ENCODE results near the gene HIBCH.

The HIBCH gene

DNA sequence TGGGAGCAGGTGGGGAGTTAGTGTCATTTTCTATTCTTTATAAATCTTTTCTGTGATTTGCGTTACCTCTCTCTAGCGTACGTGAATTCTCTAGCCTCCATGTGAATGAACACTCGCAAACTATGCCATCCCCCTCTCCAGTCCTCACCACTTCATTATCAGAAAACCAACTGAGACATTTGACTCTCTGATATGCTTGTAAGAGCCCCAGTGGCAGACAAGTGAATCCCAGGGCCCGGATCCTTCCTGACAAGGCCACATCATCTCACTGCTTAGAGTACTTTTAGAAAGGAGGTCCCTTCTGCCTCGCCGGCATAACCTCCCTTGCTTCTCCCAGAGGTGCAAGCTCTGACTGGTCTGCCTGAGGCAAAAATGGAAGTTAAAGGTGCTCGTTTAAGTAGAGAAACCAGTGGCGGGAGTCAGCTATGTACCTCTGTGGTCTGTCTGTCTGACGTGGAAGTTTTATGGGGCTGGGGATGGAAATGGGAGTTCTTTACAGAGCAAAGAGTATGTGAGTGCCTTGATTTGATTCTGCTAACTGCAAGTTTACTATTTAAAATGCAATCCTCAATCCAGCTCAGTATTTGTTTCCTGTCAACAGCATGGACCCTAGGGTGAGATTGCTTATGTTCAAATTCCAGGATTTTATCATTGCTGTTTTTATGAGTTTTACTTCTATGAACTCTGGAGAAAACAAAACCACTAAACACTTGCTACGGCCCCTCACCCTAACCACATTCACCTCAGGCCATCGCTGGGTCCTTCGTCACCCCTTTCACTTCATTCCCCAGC, 142.2 kb downstream of the HIBCH start:
- DNase-seq (ENCODE audit: insufficient read length, low spot score) (no peak), FAIRE-seq (no peak)
- TF ChIP-seq PAX5 (IDR thresholded peaks at IDR 0.05; ENCODE audit: insufficient read depth, low read length, severe bottlenecking) (no peak), POLR2AphosphoS5 (IDR thresholded peaks at IDR 0.05; ENCODE audit: low read depth, low read length) (no peak), POU2F2 (IDR thresholded peaks at IDR 0.05; ENCODE audit: low read depth, low read length) (no peak), SPI1 (IDR thresholded peaks at IDR 0.05; ENCODE audit: low read depth, low read length) (no peak), POLR2A (IDR thresholded peaks at IDR 0.05; ENCODE audit: low read depth, low read length) (no peak)

DNA sequence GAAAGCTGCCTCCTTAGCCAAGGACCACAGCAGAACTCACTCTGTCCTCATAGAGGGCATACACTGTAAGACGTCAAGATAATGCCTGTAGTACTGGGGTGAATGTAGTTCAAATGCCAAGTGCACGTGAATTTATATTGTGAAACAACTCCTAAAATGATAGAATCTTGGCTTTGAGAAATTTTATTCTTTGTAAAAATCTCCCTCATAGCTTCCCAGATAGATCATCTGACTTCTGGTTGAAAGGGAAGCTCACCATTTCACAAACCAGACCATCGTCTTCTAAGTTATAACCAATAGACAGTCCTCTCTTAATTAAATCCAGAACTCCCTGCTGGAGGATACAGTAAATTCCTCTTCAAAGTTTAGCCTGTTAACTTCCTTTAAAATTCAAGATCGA, 146.2 kb downstream of the HIBCH start:
- TF ChIP-seq TAF1 (IDR thresholded peaks at IDR 0.05; ENCODE audit: low read depth, low read length) (no peak), POLR2AphosphoS5 (IDR thresholded peaks at IDR 0.05; ENCODE audit: low read depth, low read length) (no peak), POU2F2 (IDR thresholded peaks at IDR 0.05; ENCODE audit: low read depth, low read length) (no peak)
- no peak for FAIRE-seq
- no peak for DNase-seq (ENCODE audit: insufficient read length, low spot score)

DNA sequence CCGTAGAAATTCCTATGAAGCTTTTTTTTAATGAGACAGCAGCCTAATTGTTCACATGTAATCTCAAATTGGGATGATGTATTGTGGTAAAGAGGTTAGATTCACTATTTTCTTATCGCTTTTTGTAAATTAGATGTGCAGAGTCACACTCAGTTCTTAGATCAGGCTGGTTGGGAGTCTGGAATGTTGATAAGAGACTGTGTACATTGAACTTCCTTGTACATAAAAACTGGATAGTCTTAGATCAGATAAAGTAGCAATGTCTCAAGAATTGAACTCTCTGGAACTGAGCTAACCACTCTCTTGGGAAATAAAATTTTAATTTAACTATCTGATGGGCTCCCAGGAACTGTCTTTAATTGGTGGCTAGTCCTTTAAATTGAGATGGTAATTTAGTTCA, 149.0 kb downstream of the HIBCH start:
- no peak for DNase-seq (ENCODE audit: insufficient read length, low spot score)

DNA sequence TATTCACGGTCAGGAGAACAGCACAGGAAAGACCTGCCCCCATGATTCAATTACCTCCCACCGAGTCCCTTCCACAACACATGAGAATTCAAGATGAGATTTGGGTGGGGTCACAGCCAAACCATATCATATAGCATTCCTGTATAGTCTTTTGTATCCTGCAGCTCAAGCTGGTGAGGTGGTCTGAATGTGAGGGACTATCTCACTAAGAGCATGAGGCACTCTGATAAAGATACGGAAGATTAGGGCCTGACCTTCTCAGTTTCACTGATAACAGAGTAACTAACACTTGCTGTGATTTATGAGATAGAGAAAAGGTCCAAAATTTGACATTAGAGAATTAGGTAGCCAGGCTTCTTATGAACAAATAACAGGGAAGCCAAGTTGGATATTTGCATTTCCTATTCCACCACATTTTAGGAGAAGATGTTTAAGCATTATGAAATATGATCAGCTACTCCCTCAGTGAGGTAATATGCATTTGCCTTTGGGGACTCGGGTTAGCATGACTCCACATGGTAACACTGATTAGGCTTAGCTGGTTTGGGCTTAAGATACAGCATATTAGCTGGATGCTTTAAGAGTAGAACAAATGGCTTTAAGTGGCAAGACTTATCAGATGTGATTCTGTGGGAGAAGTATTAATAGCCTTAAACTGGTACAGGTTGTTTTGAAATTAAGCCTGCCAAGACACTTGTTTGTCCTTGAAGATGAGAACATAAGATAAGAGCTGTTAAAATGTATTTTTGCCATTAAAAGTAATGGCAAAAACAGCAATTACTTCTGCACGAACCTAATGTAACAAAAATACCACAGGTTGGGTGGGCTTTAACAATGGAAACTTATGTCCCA, 150.2 kb downstream of the HIBCH start:
- DNase-seq (ENCODE audit: insufficient read length, low spot score) (no peak), FAIRE-seq (peak; percentile 5)
- TF ChIP-seq TAF1 (IDR thresholded peaks at IDR 0.05; ENCODE audit: low read depth, low read length) (no peak), POU2F2 (IDR thresholded peaks at IDR 0.05; ENCODE audit: low read depth, low read length) (no peak), PAX5 (IDR thresholded peaks at IDR 0.05; ENCODE audit: insufficient read depth, low read length, severe bottlenecking) (no peak), SPI1 (IDR thresholded peaks at IDR 0.05; ENCODE audit: low read depth, low read length) (no peak), POLR2AphosphoS5 (IDR thresholded peaks at IDR 0.05; ENCODE audit: low read depth, low read length) (no peak), POLR2A (IDR thresholded peaks at IDR 0.05; ENCODE audit: low read depth, low read length) (no peak)

More for the DNA sequence above, 149.0 kb downstream of the HIBCH start:
- no peak for TF ChIP-seq SPI1 (IDR thresholded peaks at IDR 0.05; ENCODE audit: low read depth, low read length)
- TF ChIP-seq PAX5 (IDR thresholded peaks at IDR 0.05; ENCODE audit: insufficient read depth, low read length, severe bottlenecking): no peak
- TF ChIP-seq POLR2AphosphoS5 (IDR thresholded peaks at IDR 0.05; ENCODE audit: low read depth, low read length): no peak
- no peak for FAIRE-seq

DNA sequence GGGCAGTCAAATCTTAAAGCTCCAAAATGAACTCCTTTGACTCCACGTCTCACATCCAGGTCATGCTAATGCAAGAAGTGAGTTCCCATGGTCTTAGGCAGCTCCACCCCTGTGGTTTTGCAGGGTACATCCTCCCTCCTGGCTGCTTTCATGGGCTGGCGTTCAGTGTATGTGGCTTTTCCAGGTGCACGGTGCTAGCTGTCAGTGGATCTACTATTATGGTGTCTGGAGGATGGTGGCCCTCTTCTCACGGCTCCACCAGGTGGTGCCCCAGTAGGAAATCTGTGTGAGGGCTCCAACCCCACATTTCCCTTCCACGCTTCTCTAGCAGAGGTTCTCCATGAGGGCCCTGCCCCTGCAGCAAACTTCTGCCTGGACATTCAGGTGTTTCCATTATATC, 151.9 kb downstream of the HIBCH start:
- TF ChIP-seq PAX5 (IDR thresholded peaks at IDR 0.05; ENCODE audit: insufficient read depth, low read length, severe bottlenecking) (no peak), TAF1 (IDR thresholded peaks at IDR 0.05; ENCODE audit: low read depth, low read length) (no peak), POU2F2 (IDR thresholded peaks at IDR 0.05; ENCODE audit: low read depth, low read length) (no peak), SPI1 (IDR thresholded peaks at IDR 0.05; ENCODE audit: low read depth, low read length) (no peak), POLR2A (IDR thresholded peaks at IDR 0.05; ENCODE audit: low read depth, low read length) (no peak), POLR2AphosphoS5 (IDR thresholded peaks at IDR 0.05; ENCODE audit: low read depth, low read length) (no peak)
- DNase-seq (ENCODE audit: insufficient read length, low spot score) (no peak), FAIRE-seq (no peak)

DNA sequence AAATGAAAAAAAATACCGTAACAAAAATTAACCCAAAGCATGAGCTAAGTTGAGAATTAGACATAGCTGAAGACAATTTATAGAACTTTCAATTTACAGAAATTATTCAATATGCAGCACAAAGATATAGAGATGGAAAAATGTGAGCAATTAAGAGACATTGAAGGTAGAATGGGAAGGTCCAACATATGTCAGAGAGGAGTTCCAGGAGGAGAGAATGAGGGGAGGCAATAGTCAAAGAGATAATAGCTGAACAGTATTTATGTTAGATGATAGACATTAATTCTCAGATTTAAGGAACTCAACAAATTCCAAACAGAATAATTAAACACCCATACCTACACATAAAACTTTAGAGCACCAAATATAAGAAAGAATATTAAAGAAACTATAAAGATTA, 154.1 kb downstream of the HIBCH start:
- DNase-seq (ENCODE audit: insufficient read length, low spot score) (no peak), FAIRE-seq (no peak)
- TF ChIP-seq POLR2A (IDR thresholded peaks at IDR 0.05; ENCODE audit: low read depth, low read length) (no peak), POU2F2 (IDR thresholded peaks at IDR 0.05; ENCODE audit: low read depth, low read length) (no peak), PAX5 (IDR thresholded peaks at IDR 0.05; ENCODE audit: insufficient read depth, low read length, severe bottlenecking) (no peak), POLR2AphosphoS5 (IDR thresholded peaks at IDR 0.05; ENCODE audit: low read depth, low read length) (no peak), SPI1 (IDR thresholded peaks at IDR 0.05; ENCODE audit: low read depth, low read length) (no peak), TAF1 (IDR thresholded peaks at IDR 0.05; ENCODE audit: low read depth, low read length) (no peak)

DNA sequence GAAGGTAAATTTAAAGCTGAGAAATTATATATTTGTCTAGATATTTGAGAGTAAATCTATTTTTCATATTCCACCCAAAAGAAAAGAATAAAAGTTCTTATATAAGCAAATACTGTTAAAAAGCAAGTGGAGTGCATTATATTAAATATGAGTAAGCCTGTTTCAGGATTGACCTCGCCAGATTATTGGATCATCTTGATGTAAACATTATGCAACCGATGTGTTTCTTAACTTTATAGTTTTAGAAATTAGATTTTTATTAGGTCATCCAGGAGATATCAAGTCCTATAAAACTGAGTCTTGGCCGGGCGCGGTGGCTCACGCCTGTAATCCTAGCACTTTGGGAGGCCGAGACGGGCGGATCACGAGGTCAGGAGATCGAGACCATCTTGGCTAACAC, 156.8 kb downstream of the HIBCH start:
- TF ChIP-seq TAF1 (IDR thresholded peaks at IDR 0.05; ENCODE audit: low read depth, low read length) (no peak), POLR2A (IDR thresholded peaks at IDR 0.05; ENCODE audit: low read depth, low read length) (no peak), PAX5 (IDR thresholded peaks at IDR 0.05; ENCODE audit: insufficient read depth, low read length, severe bottlenecking) (no peak), POLR2AphosphoS5 (IDR thresholded peaks at IDR 0.05; ENCODE audit: low read depth, low read length) (no peak), SPI1 (IDR thresholded peaks at IDR 0.05; ENCODE audit: low read depth, low read length) (no peak), POU2F2 (IDR thresholded peaks at IDR 0.05; ENCODE audit: low read depth, low read length) (no peak)
- no peak for FAIRE-seq
- DNase-seq (ENCODE audit: insufficient read length, low spot score): no peak

DNA sequence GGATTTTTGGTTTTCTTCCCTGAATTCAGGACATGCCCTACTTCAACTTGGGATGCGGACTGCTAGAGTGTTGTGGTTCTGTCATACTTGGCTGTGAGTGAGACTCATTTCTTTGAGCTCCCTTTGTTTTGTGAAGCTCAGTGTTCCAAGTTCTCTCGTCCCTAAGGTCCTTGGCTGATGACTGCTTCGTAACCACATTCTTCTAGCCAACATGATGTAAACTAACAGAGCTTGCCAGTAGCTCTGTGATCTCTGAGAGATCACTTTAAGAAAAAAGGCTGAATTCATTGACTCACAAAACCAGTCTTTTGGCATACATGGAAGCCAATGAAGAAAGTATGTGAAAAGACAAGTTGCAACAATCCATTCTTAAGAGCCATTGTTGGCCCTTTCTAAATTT, 160.2 kb downstream of the HIBCH start:
- DNase-seq (ENCODE audit: insufficient read length, low spot score) (no peak), FAIRE-seq (peak; percentile 72)
- no peak for TF ChIP-seq SPI1 (IDR thresholded peaks at IDR 0.05; ENCODE audit: low read depth, low read length)
- no peak for TF ChIP-seq TAF1 (IDR thresholded peaks at IDR 0.05; ENCODE audit: low read depth, low read length)
- no peak for TF ChIP-seq POLR2AphosphoS5 (IDR thresholded peaks at IDR 0.05; ENCODE audit: low read depth, low read length)
- TF ChIP-seq POU2F2 (IDR thresholded peaks at IDR 0.05; ENCODE audit: low read depth, low read length): no peak
- no peak for TF ChIP-seq PAX5 (IDR thresholded peaks at IDR 0.05; ENCODE audit: insufficient read depth, low read length, severe bottlenecking)
- no peak for TF ChIP-seq POLR2A (IDR thresholded peaks at IDR 0.05; ENCODE audit: low read depth, low read length)

DNA sequence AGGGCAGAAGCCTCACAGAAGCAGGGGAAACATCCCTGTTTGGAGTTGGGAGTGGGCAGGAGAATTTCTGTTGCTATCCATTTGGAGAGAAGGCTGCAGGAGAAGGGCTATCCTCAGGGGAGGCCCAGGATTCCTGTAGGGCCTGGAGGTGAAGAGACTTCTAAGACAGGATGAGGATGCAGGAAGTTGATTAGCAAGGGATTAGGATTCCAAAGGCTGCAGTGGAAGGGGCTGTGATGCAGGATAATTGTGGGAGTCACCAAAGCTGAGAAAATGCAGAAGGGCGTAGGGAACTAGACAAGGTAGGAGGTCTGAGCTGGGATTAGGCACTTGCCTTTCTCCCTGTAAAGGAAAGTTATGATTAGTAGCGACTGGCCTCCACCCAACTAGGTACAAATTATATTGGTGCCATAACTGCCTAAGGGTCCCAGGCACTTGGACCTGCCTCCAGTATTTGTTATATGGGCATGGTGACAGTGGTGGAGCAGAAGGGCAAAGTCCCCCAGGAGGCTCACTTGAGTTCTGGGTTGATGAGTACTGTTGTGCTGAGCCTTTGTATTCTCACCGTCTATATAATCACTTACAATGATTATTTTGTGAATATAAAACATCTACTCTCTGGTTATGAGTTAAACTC, 160.7 kb downstream of the HIBCH start:
- FAIRE-seq: no peak
- TF ChIP-seq POLR2AphosphoS5 (IDR thresholded peaks at IDR 0.05; ENCODE audit: low read depth, low read length) (no peak), TAF1 (IDR thresholded peaks at IDR 0.05; ENCODE audit: low read depth, low read length) (no peak), SPI1 (IDR thresholded peaks at IDR 0.05; ENCODE audit: low read depth, low read length) (no peak)

More for the DNA sequence above, 160.7 kb downstream of the HIBCH start:
- no peak for DNase-seq (ENCODE audit: insufficient read length, low spot score)

Measured in GM12891 (cell line).